Vagina (tissue), 2 donors: ENCODE results near the gene SPOCK2.

Experiments used
- POLR2A ChIP-seq, 2 donors: fragments of 450-650 bp; IDR thresholded peaks; one replicate each; pipeline ENCODE4 v1.6.1; 2017; ENCODE audit warnings: antibody characterized with exemption in 2 of 2, mild to moderate bottlenecking in 2 of 2, moderate library complexity in 2 of 2
- POLR2AphosphoS5 ChIP-seq, 2 donors: sonication (generic); formaldehyde crosslinking; IDR thresholded peaks; one replicate each; pipeline ENCODE4 v1.9.0; 2017; ENCODE audit warnings: antibody characterized with exemption in 2 of 2, mild to moderate bottlenecking in 2 of 2, low read depth in 1 of 2; ENCODE audit not compliant: insufficient read depth in 1 of 2
- TF ChIP-seq, protein P1 (sequence below), 3 experiments: fragments of 450-650 bp in 2 of 3; fragments of 200-600 bp in 1 of 3; sonication (generic) in 1 of 3; IDR thresholded peaks; one replicate each; pipeline ENCODE4 v1.5.1; 2017 to 2019; ENCODE audit warnings: antibody characterized with exemption in 3 of 3, mild to moderate bottlenecking in 2 of 3, moderate library complexity in 2 of 3

DNA sequence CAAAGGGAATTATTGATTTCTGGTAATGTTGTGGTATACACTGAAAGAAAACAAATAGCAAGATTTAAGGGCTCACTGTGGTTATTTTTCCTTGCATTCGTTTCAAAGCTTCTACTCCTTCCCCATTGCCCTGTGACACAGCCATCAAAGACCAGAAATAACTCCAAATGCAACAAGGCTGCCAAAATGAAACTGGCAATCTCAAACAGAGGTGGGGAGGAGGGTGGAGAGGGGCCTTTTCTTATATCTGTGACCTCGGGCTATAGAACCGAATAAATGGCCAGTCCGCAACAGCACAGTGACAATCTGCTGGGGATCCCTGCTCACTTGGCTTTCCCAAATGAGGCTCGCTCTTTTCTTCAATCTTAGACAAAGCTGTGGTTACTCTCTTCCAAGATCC lies 17.4 kb upstream of the SPOCK2 start:
- TF ChIP-seq, protein P1, sequence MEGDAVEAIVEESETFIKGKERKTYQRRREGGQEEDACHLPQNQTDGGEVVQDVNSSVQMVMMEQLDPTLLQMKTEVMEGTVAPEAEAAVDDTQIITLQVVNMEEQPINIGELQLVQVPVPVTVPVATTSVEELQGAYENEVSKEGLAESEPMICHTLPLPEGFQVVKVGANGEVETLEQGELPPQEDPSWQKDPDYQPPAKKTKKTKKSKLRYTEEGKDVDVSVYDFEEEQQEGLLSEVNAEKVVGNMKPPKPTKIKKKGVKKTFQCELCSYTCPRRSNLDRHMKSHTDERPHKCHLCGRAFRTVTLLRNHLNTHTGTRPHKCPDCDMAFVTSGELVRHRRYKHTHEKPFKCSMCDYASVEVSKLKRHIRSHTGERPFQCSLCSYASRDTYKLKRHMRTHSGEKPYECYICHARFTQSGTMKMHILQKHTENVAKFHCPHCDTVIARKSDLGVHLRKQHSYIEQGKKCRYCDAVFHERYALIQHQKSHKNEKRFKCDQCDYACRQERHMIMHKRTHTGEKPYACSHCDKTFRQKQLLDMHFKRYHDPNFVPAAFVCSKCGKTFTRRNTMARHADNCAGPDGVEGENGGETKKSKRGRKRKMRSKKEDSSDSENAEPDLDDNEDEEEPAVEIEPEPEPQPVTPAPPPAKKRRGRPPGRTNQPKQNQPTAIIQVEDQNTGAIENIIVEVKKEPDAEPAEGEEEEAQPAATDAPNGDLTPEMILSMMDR (IDR thresholded peaks at IDR 0.05), result no peak
- TF ChIP-seq POLR2AphosphoS5 (IDR thresholded peaks at IDR 0.05; ENCODE audit: insufficient read depth in 1 of 2, low read depth in 1 of 2) (no peak), POLR2A (IDR thresholded peaks at IDR 0.05) (no peak)
